ENCODE data around the gene LAMA2.

DNA sequence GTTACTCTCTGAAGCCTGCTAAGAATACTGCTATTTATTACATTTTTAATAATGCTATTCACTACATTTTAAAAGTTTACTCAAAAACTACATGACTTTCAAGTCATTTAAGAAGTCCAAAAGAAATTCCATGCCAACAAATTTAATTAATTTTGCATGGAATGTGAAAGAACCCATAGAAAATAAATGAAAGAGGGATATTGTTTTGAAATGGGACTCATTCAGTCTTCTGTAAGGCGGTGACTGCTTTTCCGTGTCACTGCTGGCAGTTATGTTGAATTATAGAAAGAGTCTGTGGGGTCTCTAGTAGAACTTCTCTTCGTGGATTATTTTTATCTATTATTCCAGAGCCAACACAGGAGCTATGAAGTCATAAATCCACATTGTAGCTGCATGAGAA is 211.2 kb downstream of the LAMA2 start:
- no peak for TF ChIP-seq CTCF (IDR thresholded peaks at IDR 0.05)
- TF ChIP-seq POLR2A (IDR thresholded peaks at IDR 0.05): no peak
